ENCODE measurements around the gene STRIP2.
"Not testable (repeated sequence)": the region's sequence is repeated elsewhere in the genome, so short reads cannot be mapped to it uniquely, and the experiment has no call there.

The STRIP2 gene

DNA sequence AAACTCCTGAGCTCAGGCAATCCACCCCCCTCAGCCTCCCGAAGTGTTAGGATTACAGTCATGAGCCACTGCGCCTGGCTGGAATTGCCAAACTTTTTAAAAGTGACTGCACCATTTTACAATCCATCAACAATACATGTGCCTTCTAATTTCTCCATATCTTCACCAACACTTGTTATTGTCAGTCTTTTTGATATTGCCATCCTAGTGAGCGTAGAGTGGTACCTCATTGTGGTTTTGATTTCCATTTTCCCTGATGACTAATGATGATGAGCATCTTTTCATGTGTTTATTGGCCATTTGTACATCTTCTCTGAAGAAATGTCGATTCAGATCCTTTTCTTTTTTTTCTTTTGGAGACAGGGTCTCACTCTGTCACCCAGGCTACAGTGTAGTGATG lies 21.7 kb upstream of the STRIP2 start:
- no peak overlapping the region for H3K4me3 ChIP-seq
- H3K27ac ChIP-seq, result no peak overlapping the region

DNA sequence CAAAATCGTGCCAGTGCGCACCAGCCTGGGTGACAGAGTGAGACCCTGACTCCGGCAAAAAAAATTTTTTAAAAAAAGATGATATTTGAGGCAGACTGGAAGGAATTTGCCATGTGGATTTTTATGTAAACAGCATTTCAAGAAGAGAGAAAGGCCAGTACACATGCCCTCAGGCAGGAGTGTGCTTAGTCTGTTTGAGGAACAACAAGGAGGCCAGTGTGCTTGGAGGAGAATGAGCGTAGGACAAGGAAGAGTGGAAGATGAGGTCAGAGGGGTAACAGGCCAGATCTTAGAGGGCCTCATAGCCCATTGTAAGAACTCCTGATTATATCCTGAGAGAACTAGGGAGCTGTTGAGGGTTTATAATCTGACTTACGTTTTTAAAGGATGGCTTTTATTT lies 17.2 kb upstream of the STRIP2 start:
- no peak overlapping the region for H3K4me3 ChIP-seq
- no peak overlapping the region for H3K27ac ChIP-seq

DNA sequence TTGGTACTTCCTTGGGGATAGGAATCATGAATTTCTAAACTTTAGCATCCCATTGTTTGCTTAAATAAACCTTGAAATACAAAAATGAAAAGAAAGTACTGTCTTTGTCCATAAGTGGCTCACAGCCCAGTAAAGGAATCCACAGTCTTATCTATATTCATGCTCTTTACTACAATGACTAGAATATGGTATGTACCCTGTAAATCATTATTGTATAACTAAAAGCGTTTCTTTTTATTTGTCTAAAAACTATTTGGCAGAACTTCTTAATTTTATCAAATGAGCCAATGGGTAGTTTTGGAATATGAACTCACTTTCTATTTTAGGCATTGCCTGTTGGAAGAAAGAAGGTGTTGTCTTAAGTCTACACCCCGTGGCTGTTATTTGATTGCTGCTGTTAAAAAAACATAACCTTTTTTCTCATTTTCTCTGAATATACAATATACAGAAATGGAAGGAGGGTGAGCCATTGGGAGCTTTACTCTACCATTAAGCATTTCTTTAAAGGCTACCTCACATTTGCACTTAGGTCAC lies 12.4 kb upstream of the STRIP2 start:
- Histone ChIP-seq H3K27ac (no peak overlapping the region), H3K4me3 (no peak overlapping the region)

- Histone ChIP-seq H3K4me3 (no peak overlapping the region), H3K27ac (no peak overlapping the region)
Observed at GRCh38 chr7:129422727-129423126, 11.5 kb upstream of the STRIP2 start.

- no peak overlapping the region for H3K27ac ChIP-seq
- no peak overlapping the region for H3K4me3 ChIP-seq
Observed at GRCh38 chr7:129423700-129424410, 10.4 kb upstream of the STRIP2 start.

DNA sequence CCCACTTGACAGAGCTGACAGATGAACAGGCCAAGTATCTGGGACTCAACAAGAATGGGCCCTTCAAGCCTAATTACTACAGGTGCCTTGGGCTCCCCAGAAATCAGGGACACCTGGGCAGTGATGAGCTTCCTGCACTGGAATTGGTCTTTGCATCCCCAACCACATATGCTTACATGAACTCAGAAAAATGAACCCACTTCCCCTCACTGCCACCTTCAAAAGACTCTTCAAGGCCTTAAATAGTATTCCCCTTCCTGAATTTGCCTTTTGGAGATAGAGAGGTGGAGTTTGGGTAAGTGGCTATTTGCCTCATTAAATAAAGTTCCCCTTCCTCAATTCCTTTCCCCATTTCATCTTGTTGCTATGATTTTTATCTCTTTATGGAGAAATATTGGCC lies 7.8 kb upstream of the STRIP2 start:
- H3K4me3 ChIP-seq, result no peak overlapping the region
- H3K27ac ChIP-seq, result no peak overlapping the region

- Histone ChIP-seq H3K27ac (no peak overlapping the region), H3K4me3 (no peak overlapping the region)
Observed at GRCh38 chr7:129427526-129428045, 6.6 kb upstream of the STRIP2 start.

DNA sequence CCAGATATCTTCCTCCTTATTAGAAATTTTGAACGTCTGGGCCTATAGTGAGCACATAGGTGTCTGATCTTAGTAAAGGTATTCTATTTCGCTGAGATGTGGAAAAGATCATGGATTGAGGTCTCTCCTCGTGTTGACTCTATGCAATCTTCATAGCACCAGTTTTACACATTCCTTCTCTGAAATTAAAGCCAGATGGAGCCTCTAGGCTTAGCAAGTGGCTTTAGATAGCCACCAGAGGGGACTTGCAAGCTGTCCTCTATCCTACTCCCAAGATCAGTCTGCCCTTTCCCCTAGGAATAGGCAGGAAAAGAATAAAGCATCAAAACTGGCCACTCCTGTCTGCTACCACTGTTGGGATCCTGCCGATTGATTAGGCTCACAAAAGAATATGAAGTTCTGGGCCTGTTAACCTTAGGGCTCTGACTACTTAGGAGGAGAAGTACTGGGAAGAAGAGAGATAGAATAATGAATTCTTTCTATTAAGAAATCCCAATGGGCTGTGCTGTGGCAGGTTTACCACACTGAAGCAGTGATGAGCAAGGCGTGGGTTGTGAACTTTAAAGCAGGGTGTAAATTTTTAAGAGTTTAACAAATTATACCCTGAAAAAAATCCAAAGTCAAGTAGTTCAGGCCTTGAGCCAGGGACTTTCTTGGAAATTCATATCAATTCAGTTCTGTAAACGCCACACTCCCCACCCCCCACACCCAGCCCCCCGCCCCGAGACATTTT lies 2.2 kb upstream of the STRIP2 start:
- Histone ChIP-seq H3K27ac (no peak overlapping the region), H3K4me3 (no peak overlapping the region)

- Histone ChIP-seq H3K27ac (peak overlapping the region in 12 of 21 experiments; percentile 18 to 83 (median 48)), H3K4me3 (peak overlapping the region; percentile 63 to 79 (median 72))
Observed at GRCh38 chr7:129434675-129435318, 565 bp downstream of the STRIP2 start.

DNA sequence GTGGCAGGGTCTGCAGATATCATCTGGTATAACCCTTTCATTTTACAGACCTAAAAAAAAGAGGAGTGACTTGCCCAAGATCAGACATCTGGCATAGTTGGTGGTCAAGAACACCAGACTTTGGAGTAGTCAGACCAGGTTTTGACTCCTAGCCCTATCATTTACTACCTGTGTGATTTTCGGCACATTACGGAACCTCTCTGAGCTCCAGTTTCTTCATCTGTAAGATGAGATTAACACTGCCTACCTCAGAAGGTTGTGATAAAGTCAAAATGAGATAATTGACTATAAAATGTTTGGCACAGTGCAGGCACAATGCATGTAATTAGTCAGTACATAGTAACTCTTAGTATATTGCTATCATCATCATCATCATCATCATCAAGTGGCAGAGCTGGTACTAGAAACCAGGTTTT lies 1.2 kb downstream of the STRIP2 start:
- Histone ChIP-seq H3K4me3 (no peak overlapping the region), H3K27ac (no peak overlapping the region)

- no peak overlapping the region for H3K4me3 ChIP-seq
Observed at GRCh38 chr7:129436335-129436923, 2.2 kb downstream of the STRIP2 start.

GRCh38 chr7:129437190-129437589 lies 3.0 kb downstream of the STRIP2 start:
- H3K27ac ChIP-seq, result no peak overlapping the region
- no peak overlapping the region for H3K4me3 ChIP-seq

More at GRCh38 chr7:129436335-129436923, 2.2 kb downstream of the STRIP2 start:
- no peak overlapping the region for H3K27ac ChIP-seq

DNA sequence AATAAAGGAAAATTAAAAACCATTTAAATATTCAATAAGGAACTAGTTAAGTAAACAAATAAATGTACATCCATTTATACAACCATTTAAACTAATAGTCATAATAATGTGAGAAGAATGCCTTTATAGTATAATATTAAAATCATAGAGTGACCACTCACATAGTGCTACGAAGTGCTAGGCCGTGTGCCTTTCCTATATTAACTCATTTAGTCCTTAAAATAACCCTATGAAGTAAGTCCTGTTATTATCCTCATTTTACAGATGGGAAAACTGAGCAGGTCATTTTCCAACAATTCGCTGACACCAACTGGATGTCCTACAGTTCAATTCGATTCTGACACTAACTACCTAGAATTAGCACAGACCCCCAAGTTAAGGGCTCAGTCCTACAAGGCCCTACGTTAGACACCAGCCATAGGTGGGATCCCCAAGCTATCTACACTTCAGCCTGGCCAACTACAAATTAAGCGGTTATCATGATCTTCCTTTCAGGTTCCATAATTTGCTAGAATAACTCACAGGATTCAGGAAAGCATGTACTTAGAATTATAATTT lies 4.1 kb downstream of the STRIP2 start:
- H3K27ac ChIP-seq, result no peak overlapping the region
- no peak overlapping the region for H3K4me3 ChIP-seq

DNA sequence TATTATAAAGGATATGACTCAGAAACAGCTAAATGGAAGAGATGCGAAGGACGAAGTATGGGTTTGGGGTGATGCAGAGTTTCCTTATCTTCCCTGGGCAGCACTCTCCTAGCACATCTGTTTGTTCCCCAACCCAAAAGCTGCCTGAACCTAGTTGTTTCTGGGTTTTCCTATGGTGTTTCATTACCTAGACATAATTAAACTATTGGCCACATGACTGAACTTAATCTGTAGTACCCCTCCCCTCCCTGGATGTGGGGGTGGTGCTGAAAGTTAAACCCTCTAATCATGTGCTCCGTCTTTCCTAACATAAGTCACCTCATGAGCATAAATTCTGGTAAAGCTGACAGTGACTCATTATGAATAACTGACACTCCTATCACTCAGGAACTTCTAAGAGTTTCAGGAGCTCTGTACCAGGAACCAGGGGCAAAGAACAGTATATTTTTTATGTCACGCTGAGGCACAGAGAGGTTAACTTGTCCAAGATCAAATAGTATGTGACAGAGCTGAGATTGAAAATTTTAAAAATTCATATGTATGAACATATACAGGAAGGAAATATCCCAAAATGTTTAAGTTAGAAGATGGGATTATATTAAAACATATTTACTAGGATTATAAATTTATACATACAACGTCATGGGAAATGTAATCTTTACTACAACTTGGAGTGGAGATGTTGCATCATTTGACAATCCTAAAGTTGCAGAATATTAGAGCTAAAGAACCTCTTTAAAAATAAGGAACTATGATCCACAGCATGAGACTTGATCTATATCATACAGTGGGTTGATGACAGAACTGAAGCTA lies 4.8 kb downstream of the STRIP2 start:
- H3K27ac ChIP-seq, result no peak overlapping the region

DNA sequence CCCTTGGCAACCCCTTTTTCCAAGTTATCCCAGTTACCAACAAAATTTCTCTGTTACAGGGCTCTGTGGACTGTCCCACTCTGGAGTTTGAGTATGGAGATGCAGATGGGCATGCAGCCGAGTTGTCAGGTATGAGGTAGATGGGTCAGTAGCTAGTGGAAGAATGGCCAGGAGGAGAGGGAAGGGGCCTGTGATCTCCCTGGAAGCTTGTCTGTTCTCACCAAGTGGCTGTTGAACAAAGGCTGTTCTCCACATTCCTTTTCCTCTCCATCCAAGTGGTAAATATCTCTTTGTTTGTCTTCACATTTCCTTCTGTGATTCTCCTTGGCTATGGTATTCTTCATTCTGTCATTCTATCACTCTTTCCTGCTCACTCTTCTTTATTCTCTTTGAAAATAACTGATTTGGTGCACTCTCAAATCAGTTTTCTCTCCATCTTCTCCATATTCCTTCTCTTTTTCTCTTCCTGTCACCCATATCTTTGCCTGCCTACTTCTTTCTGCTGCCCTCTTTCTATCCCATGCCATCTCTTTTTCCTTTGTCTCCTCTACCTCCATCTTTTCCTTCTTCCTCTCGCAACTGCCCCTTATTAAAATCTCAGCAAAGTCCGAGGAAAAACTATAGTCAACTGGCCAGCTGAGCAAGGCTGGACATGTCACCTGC lies 5.9 kb downstream of the STRIP2 start:
- H3K27ac ChIP-seq, result no peak overlapping the region
- no peak overlapping the region for H3K4me3 ChIP-seq

More for the DNA sequence above, 4.8 kb downstream of the STRIP2 start:
- H3K4me3 ChIP-seq, result no peak overlapping the region

GRCh38 chr7:129443612-129444011 lies 9.4 kb downstream of the STRIP2 start:
- H3K27ac ChIP-seq, result no peak overlapping the region
- H3K4me3 ChIP-seq, result no peak overlapping the region

DNA sequence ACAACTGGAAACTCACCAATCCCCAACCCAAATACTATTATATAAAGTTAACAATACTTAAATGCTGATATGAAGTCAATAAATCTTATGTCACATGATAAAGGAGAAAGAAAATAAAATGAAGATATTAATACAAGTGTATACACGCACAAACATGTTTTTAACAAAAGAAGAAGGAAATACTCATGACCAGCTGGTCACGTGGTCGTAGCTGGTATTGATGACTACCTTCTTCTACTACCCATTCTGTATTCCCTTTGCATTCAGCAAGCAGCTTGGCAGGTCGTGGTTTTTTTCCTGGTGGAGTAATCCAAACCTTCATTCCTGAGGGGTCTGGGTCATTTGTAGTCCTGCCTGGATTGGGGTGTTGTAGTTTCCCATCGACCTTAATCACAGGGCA lies 10.5 kb downstream of the STRIP2 start:
- not testable (repeated sequence) for H3K27ac ChIP-seq, H3K4me3 ChIP-seq

DNA sequence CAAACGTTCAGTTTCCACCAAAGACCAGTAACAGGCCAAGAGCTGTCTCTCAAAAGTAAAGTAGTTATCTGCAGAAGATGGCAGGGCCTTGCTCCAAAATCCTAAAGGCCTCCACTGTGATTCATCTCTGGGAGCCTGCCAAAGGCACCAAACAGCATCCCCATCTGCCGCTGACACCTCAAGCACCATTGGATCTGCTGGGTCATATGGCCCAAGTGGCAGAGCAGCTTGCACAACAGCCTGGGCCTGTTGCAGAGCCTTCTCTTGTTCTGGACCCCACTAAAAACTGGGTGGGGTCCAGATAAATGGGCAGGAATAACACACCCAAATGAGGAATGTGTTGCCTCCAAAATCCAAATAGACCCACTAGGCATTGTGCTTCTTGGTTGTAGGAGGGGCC lies 12.7 kb downstream of the STRIP2 start:
- H3K4me3 ChIP-seq, result not testable (repeated sequence)

More for the DNA sequence above, 12.7 kb downstream of the STRIP2 start:
- H3K27ac ChIP-seq, result not testable (repeated sequence)
